Liver (tissue), 9 donors: Measurements from ENCODE around the gene FBF1. TPM values are rescaled to one million over a fixed set of nuclear protein-coding genes. Genes with fewer than 3 reads are reported as not detected.

Experiments
- DNase-seq: peaks from one replicate; pipeline ENCODE4 v3.0.0-alpha.2; 2017; ENCODE audit warnings: low spot score
- H3K27ac ChIP-seq, 2 donors: one replicate each; pipeline ENCODE4 v1.7.0; 2013; ENCODE audit warnings: inconsistent platforms in 2 of 2, low read length in 2 of 2, control low read depth in 1 of 2, low read depth in 1 of 2, mild to moderate bottlenecking in 1 of 2
- H3K27me3 ChIP-seq, 4 donors: one replicate each; pipeline versions ENCODE4 v1.6.1 to v1.7.0; 2013; ENCODE audit warnings: low read length in 3 of 4, inconsistent platforms in 1 of 4, mild to moderate bottlenecking in 1 of 4, moderate library complexity in 1 of 4; ENCODE audit not compliant: control insufficient read depth in 4 of 4, insufficient read depth in 4 of 4
- H3K36me3 ChIP-seq, 4 donors: one replicate each; pipeline versions ENCODE4 v1.6.1 to v1.7.0; 2013; ENCODE audit warnings: low read length in 3 of 4, mild to moderate bottlenecking in 3 of 4, low read depth in 1 of 4, moderate library complexity in 1 of 4; ENCODE audit not compliant: control insufficient read depth in 4 of 4, insufficient read depth in 3 of 4
- H3K4me1 ChIP-seq, 4 donors: one replicate each; pipeline versions ENCODE4 v1.6.1 to v1.7.0; 2013; ENCODE audit warnings: low read length in 3 of 4, mild to moderate bottlenecking in 3 of 4, moderate library complexity in 1 of 4; ENCODE audit not compliant: control insufficient read depth in 4 of 4, insufficient read depth in 4 of 4
- H3K4me3 ChIP-seq, 3 donors: one replicate each; pipeline versions ENCODE4 v1.6.1 to v1.7.0; 2013; ENCODE audit warnings: low read length in 3 of 3, control low read depth in 1 of 3, low read depth in 1 of 3, mild to moderate bottlenecking in 1 of 3
- H3K9ac ChIP-seq, 2 donors: one replicate each; pipeline ENCODE4 v1.7.0; 2013; ENCODE audit warnings: low read length in 2 of 2, mild to moderate bottlenecking in 2 of 2, moderate library complexity in 2 of 2, control low read depth in 1 of 2, low read depth in 1 of 2
- H3K9me3 ChIP-seq, 4 donors: one replicate each; pipeline versions ENCODE4 v1.6.1 to v1.7.0; 2013; ENCODE audit warnings: low read length in 3 of 4; ENCODE audit not compliant: control insufficient read depth in 4 of 4
- ATF3 ChIP-seq: IDR thresholded peaks from 2 replicates; pipeline ENCODE4 v1.6.1; 2016; ENCODE audit warnings: antibody characterized with exemption
- CTCF ChIP-seq: fragments of 150-350 bp; IDR thresholded peaks from 2 replicates; pipeline ENCODE4 v1.5.1; 2017; ENCODE audit warnings: improper control_type of control experiment, low read depth, low read length; ENCODE audit not compliant: missing input control
- FOXA1 ChIP-seq: IDR thresholded peaks from 2 replicates; pipeline ENCODE4 v1.6.1; 2016; ENCODE audit warnings: antibody characterized with exemption
- GABPA ChIP-seq, 2 donors: IDR thresholded peaks in 1 of 2; conservative IDR thresholded peaks in 1 of 2; 2 replicates each; pipeline ENCODE4 v1.6.1; 2016; ENCODE audit warnings: antibody characterized with exemption in 2 of 2, mild to moderate bottlenecking in 1 of 2, moderate library complexity in 1 of 2
- HNF4A ChIP-seq, 2 donors: conservative IDR thresholded peaks; 2 replicates each; pipeline ENCODE4 v1.6.1; 2016; ENCODE audit warnings: antibody characterized with exemption in 2 of 2, mild to moderate bottlenecking in 2 of 2
- JUND ChIP-seq, 2 donors: IDR thresholded peaks; 2 replicates each; pipeline ENCODE4 v1.6.1; 2016; ENCODE audit warnings: antibody characterized with exemption in 2 of 2
- NR2F2 ChIP-seq: IDR thresholded peaks from 2 replicates; pipeline ENCODE4 v1.6.1; 2016; ENCODE audit warnings: antibody characterized with exemption
- RAD21 ChIP-seq, 2 donors: IDR thresholded peaks; 2 replicates each; pipeline ENCODE4 v1.6.1; 2016; ENCODE audit warnings: antibody characterized with exemption in 2 of 2, mild to moderate bottlenecking in 2 of 2
- REST ChIP-seq: IDR thresholded peaks from 2 replicates; pipeline ENCODE4 v1.6.1; 2016; ENCODE audit warnings: antibody characterized with exemption, mild to moderate bottlenecking
- RXRA ChIP-seq, 2 donors: IDR thresholded peaks; 2 replicates each; pipeline ENCODE4 v1.6.1; 2017 to 2018; ENCODE audit warnings: antibody characterized with exemption in 2 of 2, mild to moderate bottlenecking in 1 of 2
- TAF1 ChIP-seq: conservative IDR thresholded peaks from 2 replicates; pipeline ENCODE4 v1.6.1; 2016; ENCODE audit warnings: antibody characterized with exemption, mild to moderate bottlenecking
- YY1 ChIP-seq: IDR thresholded peaks from 2 replicates; pipeline ENCODE4 v1.6.1; 2016; ENCODE audit warnings: antibody characterized with exemption, mild to moderate bottlenecking
- WGBS: extraction: QIAGEN DNeasy Blood & Tissue Kit; methylation state at CpG from one replicate; pipeline ENCODE4 v1.1.7; 2013; 5-methylcytosine and 5-hydroxymethylcytosine counted together
- polyA plus RNA-seq, 2 donors: library from polyadenylated mRNA; stranded (reverse) in 1 of 2; unstranded in 1 of 2; fragments of 200-250 nt in 1 of 2; fragments of >200 nt in 1 of 2; fragmentation: Nextera tagmentation in 1 of 2; extraction: Ambion mirVana in 1 of 2; gene quantifications; one replicate each; pipeline versions ENCODE4 v1.2.1 to v1.2.3, GENCODE V29; 2013 to 2015
- total RNA-seq, 2 donors: library from RNA; depleted of rRNA; stranded (reverse); fragments of >200 nt; gene quantifications; one replicate each; pipeline ENCODE4 v1.2.3, GENCODE V29; 2014
- TF ChIP-seq, protein P1 (sequence below): IDR thresholded peaks from 2 replicates; pipeline ENCODE4 v1.6.1; 2016; ENCODE audit warnings: antibody characterized with exemption
- donor health status: healthy.
- donor health status: healthy.
- donor health status: healthy.
- donor health status: healthy.
- donor health status: healthy.

Gene FBF1
- total and polyA plus RNA-seq, 4 donors: 0.39 to 5.6 (median 1.7) TPM

GRCh38 chr17:75878174-75878998 lies 62.5 kb downstream of the FBF1 start, which contains the start of gene TRIM47:
Gene TRIM47, minus strand, starts transcription at chr17:75878581. Its CDS starts 33 bp downstream, at chr17:75878548.
- Histone ChIP-seq H3K27me3 (no peaks in the 10 kb centered on the region), H3K4me3 (peak within 1 kb of the TSS; percentile 55 to 69 (median 59)), H3K9me3 (no peaks in the 10 kb centered on the region), H3K4me1 (peaks cover 12 to 34% (median 22%) of the 10 kb centered on the region in 4 donors), H3K36me3 (peaks cover 0 to 7% (median 3%) of the 10 kb centered on the region in 4 donors), H3K27ac (peak within 1 kb of the TSS; percentile 80 to 95), H3K9ac (peak within 1 kb of the TSS in 1 of 2 donors; percentile 52)
- WGBS: 3% methylated on average over 87 of the region's 87 CpGs
- no peak for TF ChIP-seq FOXA1
- TF ChIP-seq ATF3: no peak
- TF ChIP-seq, protein P1, sequence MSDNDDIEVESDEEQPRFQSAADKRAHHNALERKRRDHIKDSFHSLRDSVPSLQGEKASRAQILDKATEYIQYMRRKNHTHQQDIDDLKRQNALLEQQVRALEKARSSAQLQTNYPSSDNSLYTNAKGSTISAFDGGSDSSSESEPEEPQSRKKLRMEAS: no peak
- peak; percentile 18 for TF ChIP-seq CTCF
- no peak for TF ChIP-seq RAD21 (IDR thresholded peaks at IDR 0.05)
- DNase-seq: peak; percentile 56

GRCh38 chr17:75877752-75878173 lies 63.1 kb downstream of the FBF1 start:
- under 1% methylated on average over 56 of the region's 56 CpGs for WGBS
- Histone ChIP-seq H3K27ac (peak overlapping the region; percentile 80 to 95), H3K4me3 (peak overlapping the region; percentile 15 to 69 (median 55)), H3K9me3 (no peaks in the 10 kb centered on the region), H3K36me3 (peaks cover 0 to 7% (median 3%) of the 10 kb centered on the region in 4 donors), H3K9ac (peak overlapping the region in 1 of 2 donors; percentile 52), H3K4me1 (peaks cover 12 to 34% (median 23%) of the 10 kb centered on the region in 4 donors), H3K27me3 (no peaks in the 10 kb centered on the region)
- DNase-seq: peak; percentile 54
- peak; percentile 43 for TF ChIP-seq CTCF
- TF ChIP-seq YY1: no peak

- H3K4me3 ChIP-seq: peak overlapping the region; percentile 29 to 69 (median 55)
- 14% methylated on average over 41 of the region's 41 CpGs for WGBS
- H3K27me3 ChIP-seq: no peaks in the 10 kb centered on the region
- H3K4me1 ChIP-seq: peaks cover 12 to 39% (median 23%) of the 10 kb centered on the region in 4 donors
- H3K9ac ChIP-seq: peak overlapping the region; percentile 9 to 52
- H3K9me3 ChIP-seq: no peaks in the 10 kb centered on the region
- peak; percentile 51 for DNase-seq
- H3K36me3 ChIP-seq: peaks cover 0 to 7% (median 3%) of the 10 kb centered on the region in 4 donors
- peak overlapping the region; percentile 80 to 95 for H3K27ac ChIP-seq
- TF ChIP-seq ATF3 (peak; percentile 65), GABPA (IDR thresholded peaks at IDR 0.05 in 1 of 2, conservative IDR thresholded peaks at IDR 0.05 in 1 of 2) (no peak), YY1 (no peak), HNF4A (conservative IDR thresholded peaks at IDR 0.05) (no peak), RXRA (IDR thresholded peaks at IDR 0.05) (peak in 1 of 2 donors; percentile 23), JUND (IDR thresholded peaks at IDR 0.05) (peak; percentile 86 to 90), TAF1 (no peak), RAD21 (IDR thresholded peaks at IDR 0.05) (peak in 1 of 2 donors; percentile 36), NR2F2 (peak; percentile 71), REST (peak; percentile 24)
These were observed 63.7 kb downstream of the FBF1 start for GRCh38 chr17:75876938-75877751.
